K562 (cell line): Measurements from ENCODE around the gene C16orf89. TPM values are rescaled to one million over a fixed set of nuclear protein-coding genes. Genes with fewer than 3 reads are reported as not detected.
"Not testable (repeated sequence)": the region's sequence is repeated elsewhere in the genome, so short reads cannot be mapped to it uniquely, and the experiment has no call there.

Experiments
- ATAC-seq: fragments of 200-7000 bp; cut with Tn5 transposase; 3 replicates; pipeline ENCODE4 v1.9.1; 2020; ENCODE audit warnings: moderate library complexity
- BruUV-seq: library from RNA; stranded (reverse); fragments of 400-500 nt; replicated peaks from 2 replicates; lab custom pipeline; 2021; lab: Mats Ljungman, UMichigan
- CTCF ChIA-PET: fragments of 300-600 bp; formaldehyde crosslinking; extraction: SDS; loops from one replicate; lab custom pipeline; 2021; ENCODE audit warnings: low intra/inter-chr PET ratio; lab: Yijun Ruan, JAX
- POLR2A ChIA-PET: fragments of 300-600, 350-650 bp; sonication (Branson Sonifier 250); formaldehyde crosslinking; extraction: SDS; loops from one replicate; lab custom pipeline; 2021; ENCODE audit warnings: antibody characterized with exemption, inconsistent platforms; lab: Yijun Ruan, JAX
- DNase-seq, 4 experiments: peaks; one replicate each; pipeline versions ENCODE4 v3.0.0 to v3.0.0-alpha.2; 2011 to 2018; ENCODE audit warnings: low spot score in 3 of 4, mixed read lengths in 3 of 4; ENCODE audit errors: extremely low read depth in 1 of 4
- FAIRE-seq: peaks from 2 replicates; lab custom pipeline; 2011; peaks lifted over from hg19 to GRCh38; lab: Jason Lieb, UNC
- H2AFZ ChIP-seq: 2 replicates; pipeline ENCODE4 v1.6.0; 2011; ENCODE audit warnings: low read depth, low read length, control low read depth, inconsistent platforms
- H3K27ac ChIP-seq: fragments of 200-600 bp; 3 replicates; pipeline ENCODE4 v1.8.0; 2011; ENCODE audit warnings: low read depth, mild to moderate bottlenecking, control low read depth, inconsistent platforms, low read length, moderate library complexity, mixed read lengths; ENCODE audit errors: extremely low read depth
- H3K27me3 ChIP-seq, 2 experiments: fragments of 300-600 bp in 1 of 2; 2 replicates in 1 of 2; 3 replicates in 1 of 2; pipeline versions ENCODE4 v1.6.0 to v1.8.0; 2011; ENCODE audit warnings: inconsistent platforms in 2 of 2, low read length in 2 of 2, mild to moderate bottlenecking in 1 of 2, mixed read lengths in 1 of 2, moderate library complexity in 1 of 2; ENCODE audit not compliant: control insufficient read depth in 2 of 2, insufficient read depth in 2 of 2
- H3K36me3 ChIP-seq: fragments of 300-600 bp; 3 replicates; pipeline ENCODE4 v1.8.0; 2011; ENCODE audit warnings: mild to moderate bottlenecking, low read length, inconsistent platforms; ENCODE audit not compliant: control insufficient read depth, insufficient read depth
- H3K4me1 ChIP-seq, 2 experiments: fragments of 200-600 bp in 1 of 2; replicated peaks in 1 of 2; 2 replicates in 1 of 2; 3 replicates in 1 of 2; pipeline versions ENCODE4 v1.5.1 to v1.8.0; 2011; ENCODE audit warnings: inconsistent platforms in 2 of 2, low read length in 2 of 2, mild to moderate bottlenecking in 1 of 2, mixed read lengths in 1 of 2, moderate library complexity in 1 of 2; ENCODE audit not compliant: control insufficient read depth in 2 of 2, insufficient read depth in 2 of 2
- H3K4me2 ChIP-seq: 2 replicates; pipeline ENCODE4 v1.6.1; 2011; ENCODE audit warnings: low read length, control low read depth, inconsistent platforms, mixed read lengths; ENCODE audit not compliant: insufficient read depth
- H3K4me3 ChIP-seq: fragments of 200-600 bp; sonication (generic), shearing (Covaris generic); 2 replicates; pipeline ENCODE4 v1.5.1; 2016; ENCODE audit warnings: control low read depth, inconsistent platforms
- H3K79me2 ChIP-seq: fragments of 200-600 bp; 3 replicates; pipeline ENCODE4 v1.8.0; 2011; ENCODE audit warnings: low read length, inconsistent platforms; ENCODE audit not compliant: control insufficient read depth, insufficient read depth
- H3K9ac ChIP-seq, 2 experiments: 2 replicates each; pipeline versions ENCODE4 v1.6.0 to v1.6.1; 2011; ENCODE audit warnings: low read depth in 2 of 2, low read length in 2 of 2, control low read depth in 1 of 2, inconsistent platforms in 1 of 2, mild to moderate bottlenecking in 1 of 2, mixed read lengths in 1 of 2; ENCODE audit not compliant: insufficient read depth in 1 of 2
- H3K9me1 ChIP-seq: one replicate; pipeline ENCODE4 v1.6.0; 2011; ENCODE audit warnings: inconsistent platforms, mild to moderate bottlenecking, low read length, moderate library complexity; ENCODE audit not compliant: control insufficient read depth, insufficient read depth
- H3K9me3 ChIP-seq: replicated peaks from 2 replicates; pipeline ENCODE4 v1.5.1; 2011; ENCODE audit warnings: low read depth, low read length, inconsistent platforms; ENCODE audit not compliant: control insufficient read depth, insufficient read depth
- H4K20me1 ChIP-seq: replicated peaks from 2 replicates; pipeline ENCODE4 v1.6.1; 2011; ENCODE audit warnings: low read length, inconsistent platforms, mixed read lengths; ENCODE audit not compliant: control insufficient read depth, insufficient read depth
- ATF1 ChIP-seq, 2 experiments: fragments of 450-650 bp in 1 of 2; IDR thresholded peaks; 2 replicates each; pipeline ENCODE4 v1.6.1; 2016; ENCODE audit warnings: missing compliant biosample characterization in 1 of 2, missing genetic modification characterization in 1 of 2
- ATF7 ChIP-seq: fragments of 450-650 bp; IDR thresholded peaks from 2 replicates; pipeline ENCODE4 v1.7.1; 2014; ENCODE audit warnings: mild to moderate bottlenecking, moderate library complexity
- CREB1 ChIP-seq, 2 experiments: sonication (generic) in 1 of 2; formaldehyde crosslinking in 1 of 2; IDR thresholded peaks; 2 replicates each; pipeline versions ENCODE4 v1.6.1 to v1.8.0; 2012 to 2022; ENCODE audit warnings: inconsistent platforms in 1 of 2, mild to moderate bottlenecking in 1 of 2, missing genetic modification reagents in 1 of 2, moderate library complexity in 1 of 2
- HDGF ChIP-seq: fragments of 450-650 bp; IDR thresholded peaks from 2 replicates; pipeline ENCODE4 v1.6.1; 2016
- MYC ChIP-seq, 2 experiments: fragments of 250-450 bp in 1 of 2; sonication (Bioruptor Pico) in 1 of 2; IDR thresholded peaks; 2 replicates each; pipeline versions ENCODE4 v1.5.1 to v1.6.1; 2012 to 2021; ENCODE audit warnings: low read depth in 2 of 2, borderline replicate concordance in 1 of 2, improper control_type of control experiment in 1 of 2, low read length in 1 of 2, mild to moderate bottlenecking in 1 of 2, moderate library complexity in 1 of 2
- NRF1 ChIP-seq, 2 experiments: fragments of 450-650 bp; IDR thresholded peaks in 1 of 2; conservative IDR thresholded peaks in 1 of 2; 2 replicates each; pipeline ENCODE4 v1.6.1; 2014; ENCODE audit warnings: mild to moderate bottlenecking in 2 of 2
- PCBP1 ChIP-seq: fragments of 200-400 bp; formaldehyde crosslinking; IDR thresholded peaks from 2 replicates; pipeline ENCODE4 v1.6.1; 2018; ENCODE audit warnings: mild to moderate bottlenecking, low read depth, low read length; ENCODE audit not compliant: poor library complexity, severe bottlenecking
- RBFOX2 ChIP-seq: fragments of 200-400 bp; formaldehyde crosslinking; IDR thresholded peaks from 2 replicates; pipeline ENCODE4 v1.6.1; 2017; ENCODE audit warnings: low read depth, mild to moderate bottlenecking, low read length, moderate library complexity
- SP1 ChIP-seq: sonication (generic); formaldehyde crosslinking; IDR thresholded peaks from 2 replicates; pipeline ENCODE4 v1.8.1; 2022; ENCODE audit warnings: mild to moderate bottlenecking, missing genetic modification reagents
- whole genome bisulfite sequencing: fragments of 100-300 bp; shearing (Covaris generic); methylation state at CpG from one replicate; pipeline ENCODE4 v1.1.6; 2016; ENCODE audit warnings: low coverage, mixed read lengths; ENCODE audit not compliant: insufficient coverage; ENCODE audit errors: missing lambda C conversion rate; 5-methylcytosine and 5-hydroxymethylcytosine counted together
- in situ Hi-C: fragments of 300-500 bp; cut with MboI; formaldehyde crosslinking; loops from 4 replicates; pipeline ENCODE4 v1.15.0; 2018; ENCODE audit warnings: inconsistent platforms, mixed read lengths
- intact Hi-C: fragments of 100-400 bp; cut with micrococcal nuclease; formaldehyde crosslinking; loops from 2 replicates; pipeline ENCODE4 v1.14.2; 2022
- polyA plus RNA-seq, 8 experiments: library from polyadenylated mRNA; depleted of rRNA in 4 of 8; stranded (reverse) in 5 of 8; unstranded in 3 of 8; fragments of >200 nt; fragmentation: Nextera tagmentation in 2 of 8; fragmentation: Illumina TruSeq in 1 of 8; extraction: Ambion mirVana in 2 of 8; extraction: Trizol in 1 of 8; gene quantifications; 2 replicates each; pipeline versions ENCODE4 v1.2.1 to v1.2.3, GENCODE V29; 2011 to 2014; ENCODE audit warnings: inconsistent platforms in 1 of 8, missing spikeins in 1 of 8
- total RNA-seq, 7 experiments: library from RNA; depleted of rRNA in 6 of 7; stranded (reverse); fragments of >200 nt in 6 of 7; fragmentation: Illumina TruSeq in 2 of 7; extraction: Trizol in 2 of 7; gene quantifications; 2 replicates each; pipeline versions ENCODE4 v1.2.1 to v1.2.3, GENCODE V29; 2011 to 2021; ENCODE audit warnings: low replicate concordance in 1 of 7
- TF ChIP-seq, protein P1 (sequence below): sonication (generic); formaldehyde crosslinking; IDR thresholded peaks from 2 replicates; pipeline ENCODE4 v1.8.0; 2022; ENCODE audit warnings: missing genetic modification reagents, mild to moderate bottlenecking, moderate library complexity, borderline replicate concordance

The C16orf89 gene
- total and polyA plus RNA-seq, 9 of the 15 experiments (the other 6 are each of a cell fraction or from before 2014, with no cell fraction given), result not detected

DNA sequence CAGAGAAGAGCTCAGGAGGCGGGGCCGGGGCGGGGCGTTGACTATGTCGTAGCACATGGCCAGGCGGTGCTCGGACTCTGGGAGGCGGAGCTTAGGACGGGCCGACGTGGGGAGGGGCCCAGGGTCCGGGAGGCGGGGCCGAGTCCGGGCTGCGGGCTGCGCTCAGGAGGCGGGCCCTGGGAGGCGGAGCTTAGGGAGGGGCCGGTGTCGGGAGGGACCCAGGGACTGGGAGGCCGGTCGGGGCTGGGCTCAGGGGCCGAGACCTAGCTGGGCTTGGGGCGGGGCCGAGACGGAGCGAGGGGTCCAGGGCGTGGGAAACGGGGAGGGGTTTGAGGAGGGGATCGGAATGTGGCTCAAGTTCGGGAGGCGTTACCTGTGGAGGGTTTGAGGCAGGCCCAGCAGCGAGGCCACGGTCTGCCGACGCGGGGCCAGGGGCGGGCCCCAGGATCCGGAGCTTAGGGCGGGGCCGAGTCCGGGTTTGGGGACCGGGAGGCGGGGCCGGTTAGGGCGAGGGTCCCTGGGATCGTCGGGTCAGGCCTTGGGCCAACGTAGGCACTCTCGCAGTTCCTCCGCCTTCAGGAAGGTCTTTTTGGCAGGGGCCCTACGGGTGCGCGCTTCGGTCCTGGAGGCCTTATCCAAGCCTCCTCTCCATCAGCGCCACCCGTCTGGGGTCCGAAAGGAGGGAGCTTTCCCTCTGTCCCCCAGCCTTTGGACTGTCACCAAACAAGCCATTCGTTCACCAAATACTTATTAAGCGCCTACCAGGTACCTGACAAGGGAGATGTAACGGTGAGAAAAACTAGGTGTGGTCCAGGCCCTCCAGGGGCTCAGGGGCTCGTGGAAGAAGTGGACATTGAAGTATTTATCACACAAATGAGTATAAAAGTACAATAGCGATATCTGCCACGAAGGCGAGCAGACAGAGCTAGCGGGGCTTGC lies 32.7 kb upstream of the C16orf89 start:
- ATAC-seq; intact Hi-C loops; H3K9me1 ChIP-seq; H3K9me3 ChIP-seq; BruUV-seq; CTCF ChIA-PET; H3K36me3 ChIP-seq; in situ Hi-C loops; H3K27ac ChIP-seq; FAIRE-seq; H3K79me2 ChIP-seq; H3K4me1 ChIP-seq; H4K20me1 ChIP-seq; H3K27me3 ChIP-seq; TF ChIP-seq ATF1 (CRISPR knock-in tag; IDR thresholded peaks at IDR 0.05); MYC (CRISPR knock-in tag; IDR thresholded peaks at IDR 0.05; ENCODE audit: borderline replicate concordance, low read depth); CREB1 (IDR thresholded peaks at IDR 0.05): not testable (repeated sequence)
- WGBS, result 2% methylated on average over 25 of the region's 67 CpGs
- TF ChIP-seq, protein P1, sequence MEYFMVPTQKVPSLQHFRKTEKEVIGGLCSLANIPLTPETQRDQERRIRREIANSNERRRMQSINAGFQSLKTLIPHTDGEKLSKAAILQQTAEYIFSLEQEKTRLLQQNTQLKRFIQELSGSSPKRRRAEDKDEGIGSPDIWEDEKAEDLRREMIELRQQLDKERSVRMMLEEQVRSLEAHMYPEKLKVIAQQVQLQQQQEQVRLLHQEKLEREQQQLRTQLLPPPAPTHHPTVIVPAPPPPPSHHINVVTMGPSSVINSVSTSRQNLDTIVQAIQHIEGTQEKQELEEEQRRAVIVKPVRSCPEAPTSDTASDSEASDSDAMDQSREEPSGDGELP (CRISPR knock-in tag), result 0 out of 2 replicates have a peak, but pooled peaks have one; percentile 18
- TF ChIP-seq ATF1 (tag; IDR thresholded peaks at IDR 0.05) (peak; percentile 64), MYC (IDR thresholded peaks at IDR 0.05; ENCODE audit: low read depth, low read length) (0 out of 2 replicates have a peak, but pooled peaks have one; percentile 18), CREB1 (CRISPR knock-in tag; IDR thresholded peaks at IDR 0.05) (0 out of 2 replicates have a peak, but pooled peaks have one; percentile 36), HDGF (0 out of 2 replicates have a peak, but pooled peaks have one; percentile 43), PCBP1 (peak; percentile 28), RBFOX2 (peak; percentile 38; the same call in 1 of the 2 replicates), ATF7 (0 out of 2 replicates have a peak, but pooled peaks have one; percentile 10), SP1 (CRISPR knock-in tag) (peak; percentile 50; the same call in 1 of the 2 replicates), NRF1 (conservative IDR thresholded peaks at IDR 0.05 in 1 of 2, IDR thresholded peaks at IDR 0.05 in 1 of 2) (peak; percentile 25 to 72)
- Histone ChIP-seq H3K4me3 (peak overlapping the region; percentile 66), H2AFZ (peak overlapping the region; percentile 66), H3K4me2 (peak overlapping the region; percentile 52), H3K9ac (peak overlapping the region in 1 of 2 experiments; percentile 68; a peak in 3 of 4 replicates)
- DNase-seq, result peak; percentile 24 to 66 (median 44)
- POLR2A ChIA-PET, result interaction anchor here (1.0 to 1.2 kb wide), 2 partner anchors 14 to 66 kb away, joined by 3 read pairs; no protein-coding TSS in a partner anchor
